ENCODE measurements around the gene ABR. TPM values are rescaled to one million over a fixed set of nuclear protein-coding genes. Genes with fewer than 3 reads are reported as not detected.

The ABR gene
- polyA plus RNA-seq, 1 donor from 2014 or later = 34.5 TPM

DNA sequence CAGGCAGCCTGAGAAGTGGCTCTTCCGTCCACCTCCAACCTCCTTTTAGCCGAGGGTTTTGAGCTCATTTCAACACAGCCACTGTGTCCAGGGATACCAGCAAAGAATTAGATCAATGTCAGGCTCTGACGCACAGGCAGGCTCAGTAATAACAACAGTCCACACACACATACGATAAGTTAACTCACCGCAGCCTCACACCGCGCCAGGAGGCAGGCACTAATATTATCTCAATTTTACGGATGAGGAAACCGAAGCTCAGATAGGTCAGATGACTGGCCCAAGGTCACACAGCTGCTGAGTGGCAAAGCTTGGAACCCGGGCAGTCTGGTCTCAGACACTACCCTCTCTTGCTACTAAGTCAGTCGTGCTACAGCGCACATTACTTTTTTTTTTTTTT, 22.9 kb downstream of the ABR start:
- no peak overlapping the region for H3K4me3 ChIP-seq (ENCODE audit: low read length)
- H3K4me2 ChIP-seq (ENCODE audit: low read length) = no peak overlapping the region
- H2AFZ ChIP-seq (ENCODE audit: low read depth, low read length) = no peak overlapping the region
- no peak overlapping the region for H3K27ac ChIP-seq (ENCODE audit: low read length)
- H4K20me1 ChIP-seq (ENCODE audit: insufficient read depth) = no peaks in the 10 kb centered on the region
- no peak overlapping the region for H3K9ac ChIP-seq (ENCODE audit: low read length)
- no peaks in the 10 kb centered on the region for H3K79me2 ChIP-seq (replicated peaks; ENCODE audit: insufficient read depth, low read length)
- TF ChIP-seq RAD21 (conservative IDR thresholded peaks at IDR 0.05) = no peak
- no peak for TF ChIP-seq EZH2 (IDR thresholded peaks at IDR 0.05; ENCODE audit: borderline replicate concordance, insufficient read depth, low read length, poor library complexity, severe bottlenecking)
- H3K9me2 ChIP-seq (ENCODE audit: insufficient read depth, low read length) = no peaks in the 10 kb centered on the region
- no peaks in the 10 kb centered on the region for H3K36me3 ChIP-seq (ENCODE audit: insufficient read depth, low read length)
- H3K9me3 ChIP-seq (ENCODE audit: low read length) = no peaks in the 10 kb centered on the region
- H3K27me3 ChIP-seq (ENCODE audit: insufficient read depth, low read depth, low read length) = no peaks in the 10 kb centered on the region
- H3F3A ChIP-seq (ENCODE audit: insufficient read depth, low read length, poor library complexity, severe bottlenecking) = no peaks in the 10 kb centered on the region

GRCh38 chr17:1154704-1155103, 25.1 kb downstream of the ABR start:
- H3K4me3 ChIP-seq (ENCODE audit: low read length) = no peak overlapping the region
- no peaks in the 10 kb centered on the region for H3K9me3 ChIP-seq (ENCODE audit: low read length)
- H3K79me2 ChIP-seq (replicated peaks; ENCODE audit: insufficient read depth, low read length) = no peaks in the 10 kb centered on the region
- H3K9ac ChIP-seq (ENCODE audit: low read length) = no peak overlapping the region
- no peaks in the 10 kb centered on the region for H3K36me3 ChIP-seq (ENCODE audit: insufficient read depth, low read length)
- TF ChIP-seq EP300 (conservative IDR thresholded peaks at IDR 0.05; ENCODE audit: poor library complexity, severe bottlenecking) = no peak
- TF ChIP-seq, protein P1, sequence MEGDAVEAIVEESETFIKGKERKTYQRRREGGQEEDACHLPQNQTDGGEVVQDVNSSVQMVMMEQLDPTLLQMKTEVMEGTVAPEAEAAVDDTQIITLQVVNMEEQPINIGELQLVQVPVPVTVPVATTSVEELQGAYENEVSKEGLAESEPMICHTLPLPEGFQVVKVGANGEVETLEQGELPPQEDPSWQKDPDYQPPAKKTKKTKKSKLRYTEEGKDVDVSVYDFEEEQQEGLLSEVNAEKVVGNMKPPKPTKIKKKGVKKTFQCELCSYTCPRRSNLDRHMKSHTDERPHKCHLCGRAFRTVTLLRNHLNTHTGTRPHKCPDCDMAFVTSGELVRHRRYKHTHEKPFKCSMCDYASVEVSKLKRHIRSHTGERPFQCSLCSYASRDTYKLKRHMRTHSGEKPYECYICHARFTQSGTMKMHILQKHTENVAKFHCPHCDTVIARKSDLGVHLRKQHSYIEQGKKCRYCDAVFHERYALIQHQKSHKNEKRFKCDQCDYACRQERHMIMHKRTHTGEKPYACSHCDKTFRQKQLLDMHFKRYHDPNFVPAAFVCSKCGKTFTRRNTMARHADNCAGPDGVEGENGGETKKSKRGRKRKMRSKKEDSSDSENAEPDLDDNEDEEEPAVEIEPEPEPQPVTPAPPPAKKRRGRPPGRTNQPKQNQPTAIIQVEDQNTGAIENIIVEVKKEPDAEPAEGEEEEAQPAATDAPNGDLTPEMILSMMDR (IDR thresholded peaks at IDR 0.05; ENCODE audit: poor library complexity, severe bottlenecking) = no peak
- no peak for TF ChIP-seq SMC3 (conservative IDR thresholded peaks at IDR 0.05; ENCODE audit: poor library complexity)
- TF ChIP-seq RAD21 (conservative IDR thresholded peaks at IDR 0.05) = no peak
- TF ChIP-seq, protein P2, sequence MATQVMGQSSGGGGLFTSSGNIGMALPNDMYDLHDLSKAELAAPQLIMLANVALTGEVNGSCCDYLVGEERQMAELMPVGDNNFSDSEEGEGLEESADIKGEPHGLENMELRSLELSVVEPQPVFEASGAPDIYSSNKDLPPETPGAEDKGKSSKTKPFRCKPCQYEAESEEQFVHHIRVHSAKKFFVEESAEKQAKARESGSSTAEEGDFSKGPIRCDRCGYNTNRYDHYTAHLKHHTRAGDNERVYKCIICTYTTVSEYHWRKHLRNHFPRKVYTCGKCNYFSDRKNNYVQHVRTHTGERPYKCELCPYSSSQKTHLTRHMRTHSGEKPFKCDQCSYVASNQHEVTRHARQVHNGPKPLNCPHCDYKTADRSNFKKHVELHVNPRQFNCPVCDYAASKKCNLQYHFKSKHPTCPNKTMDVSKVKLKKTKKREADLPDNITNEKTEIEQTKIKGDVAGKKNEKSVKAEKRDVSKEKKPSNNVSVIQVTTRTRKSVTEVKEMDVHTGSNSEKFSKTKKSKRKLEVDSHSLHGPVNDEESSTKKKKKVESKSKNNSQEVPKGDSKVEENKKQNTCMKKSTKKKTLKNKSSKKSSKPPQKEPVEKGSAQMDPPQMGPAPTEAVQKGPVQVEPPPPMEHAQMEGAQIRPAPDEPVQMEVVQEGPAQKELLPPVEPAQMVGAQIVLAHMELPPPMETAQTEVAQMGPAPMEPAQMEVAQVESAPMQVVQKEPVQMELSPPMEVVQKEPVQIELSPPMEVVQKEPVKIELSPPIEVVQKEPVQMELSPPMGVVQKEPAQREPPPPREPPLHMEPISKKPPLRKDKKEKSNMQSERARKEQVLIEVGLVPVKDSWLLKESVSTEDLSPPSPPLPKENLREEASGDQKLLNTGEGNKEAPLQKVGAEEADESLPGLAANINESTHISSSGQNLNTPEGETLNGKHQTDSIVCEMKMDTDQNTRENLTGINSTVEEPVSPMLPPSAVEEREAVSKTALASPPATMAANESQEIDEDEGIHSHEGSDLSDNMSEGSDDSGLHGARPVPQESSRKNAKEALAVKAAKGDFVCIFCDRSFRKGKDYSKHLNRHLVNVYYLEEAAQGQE (IDR thresholded peaks at IDR 0.05; ENCODE audit: borderline replicate concordance) = no peak
- no peak for TF ChIP-seq TAF1 (IDR thresholded peaks at IDR 0.05; ENCODE audit: low read depth)
- no peak for TF ChIP-seq MXI1 (conservative IDR thresholded peaks at IDR 0.05; ENCODE audit: poor library complexity, severe bottlenecking)
- no peak for TF ChIP-seq POLR2AphosphoS5 (IDR thresholded peaks at IDR 0.05)
- TF ChIP-seq EZH2 (IDR thresholded peaks at IDR 0.05; ENCODE audit: borderline replicate concordance, insufficient read depth, low read length, poor library complexity, severe bottlenecking) = no peak
- H4K20me1 ChIP-seq (ENCODE audit: insufficient read depth) = no peaks in the 10 kb centered on the region
- no peaks in the 10 kb centered on the region for H3K27me3 ChIP-seq (ENCODE audit: insufficient read depth, low read depth, low read length)
- H3K9me2 ChIP-seq (ENCODE audit: insufficient read depth, low read length) = no peaks in the 10 kb centered on the region
- H3K4me2 ChIP-seq (ENCODE audit: low read length) = no peak overlapping the region
- no peaks in the 10 kb centered on the region for H3F3A ChIP-seq (ENCODE audit: insufficient read depth, low read length, poor library complexity, severe bottlenecking)
- peak overlapping the region; percentile 69 for H3K27ac ChIP-seq (ENCODE audit: low read length)
- H2AFZ ChIP-seq (ENCODE audit: low read depth, low read length) = no peak overlapping the region
